SK-N-SH treated with all-trans-retinoic acid at 6 μM for 48 hours (cell line): ENCODE results near the gene CACNB3.

Experiments used
- ATAC-seq: fragments of 200-7000 bp; cut with Tn5 transposase; 3 replicates; pipeline ENCODE4 v1.9.1; 2020; ENCODE audit warnings: mild to moderate bottlenecking, moderate library complexity
- ARNTL ChIP-seq: fragments of 450-650 bp; formaldehyde crosslinking; IDR thresholded peaks from 2 replicates; pipeline ENCODE4 v1.5.0; 2020; ENCODE audit warnings: low read depth, mild to moderate bottlenecking, moderate library complexity, borderline replicate concordance
- BACH2 ChIP-seq: fragments of 250-450 bp; sonication (Bioruptor Pico); IDR thresholded peaks from 2 replicates; pipeline ENCODE4 v1.9.0; 2021; ENCODE audit warnings: mild to moderate bottlenecking, borderline replicate concordance
- CREB5 ChIP-seq: fragments of 250-450 bp; sonication (Bioruptor Pico); IDR thresholded peaks from 2 replicates; pipeline ENCODE4 v1.5.1; 2020; ENCODE audit warnings: low read depth, mild to moderate bottlenecking, moderate library complexity
- CSDC2 ChIP-seq: fragments of 250-450 bp; sonication (Bioruptor Pico); IDR thresholded peaks from 2 replicates; pipeline ENCODE4 v1.5.0; 2020; ENCODE audit warnings: mild to moderate bottlenecking, moderate library complexity
- CSRNP3 ChIP-seq: fragments of 250-450 bp; sonication (Bioruptor Pico); IDR thresholded peaks from 2 replicates; pipeline ENCODE4 v1.5.1; 2021; ENCODE audit warnings: mild to moderate bottlenecking, moderate library complexity
- ESRRG ChIP-seq: fragments of 250-450 bp; sonication (Bioruptor Pico); IDR thresholded peaks from 2 replicates; pipeline ENCODE4 v1.6.1; 2021; ENCODE audit warnings: mild to moderate bottlenecking
- ISL1 ChIP-seq: fragments of 250-450 bp; sonication (Bioruptor Pico); IDR thresholded peaks from 2 replicates; pipeline ENCODE4 v2.1.2; 2022; ENCODE audit warnings: mild to moderate bottlenecking, moderate library complexity
- PATZ1 ChIP-seq: fragments of 250-450 bp; sonication (Bioruptor Pico); IDR thresholded peaks from 2 replicates; pipeline ENCODE4 v1.8.0; 2020; ENCODE audit warnings: mild to moderate bottlenecking, moderate library complexity, borderline replicate concordance
- POU6F1 ChIP-seq: fragments of 250-450 bp; sonication (Bioruptor Pico); IDR thresholded peaks from 2 replicates; pipeline ENCODE4 v1.8.0; 2021; ENCODE audit warnings: low read depth, mild to moderate bottlenecking, moderate library complexity, borderline replicate concordance
- PPARA ChIP-seq: fragments of 250-450 bp; sonication (Bioruptor Pico); IDR thresholded peaks from 2 replicates; pipeline ENCODE4 v1.5.0; 2020; ENCODE audit warnings: mild to moderate bottlenecking, borderline replicate concordance
- RARB ChIP-seq: fragments of 250-450 bp; sonication (Bioruptor Pico); IDR thresholded peaks from 2 replicates; pipeline ENCODE4 v1.8.0; 2021; ENCODE audit warnings: mild to moderate bottlenecking, moderate library complexity
- SNAI2 ChIP-seq: fragments of 250-450 bp; sonication (Bioruptor Pico); IDR thresholded peaks from 2 replicates; pipeline ENCODE4 v1.5.0; 2020; ENCODE audit warnings: mild to moderate bottlenecking, moderate library complexity
- TCF4 ChIP-seq: fragments of 250-450 bp; sonication (Bioruptor Pico); IDR thresholded peaks from 2 replicates; pipeline ENCODE4 v1.8.0; 2021; ENCODE audit warnings: mild to moderate bottlenecking, moderate library complexity, borderline replicate concordance
- TOX ChIP-seq: fragments of 250-450 bp; sonication (Bioruptor Pico); IDR thresholded peaks from 2 replicates; pipeline ENCODE4 v1.8.0; 2021; ENCODE audit warnings: mild to moderate bottlenecking, moderate library complexity, borderline replicate concordance
- TSHZ2 ChIP-seq: fragments of 250-450 bp; sonication (Bioruptor Pico); IDR thresholded peaks from 2 replicates; pipeline ENCODE4 v1.5.0; 2020; ENCODE audit warnings: mild to moderate bottlenecking, moderate library complexity
- ZFP30 ChIP-seq: fragments of 450-650 bp; formaldehyde crosslinking; IDR thresholded peaks from 2 replicates; pipeline ENCODE4 v1.5.0; 2022; ENCODE audit warnings: mild to moderate bottlenecking, moderate library complexity
- ZNF8 ChIP-seq: fragments of 450-650 bp; formaldehyde crosslinking; IDR thresholded peaks from 2 replicates; pipeline ENCODE4 v1.5.0; 2020; ENCODE audit warnings: mild to moderate bottlenecking, moderate library complexity

CACNB3 gene

GRCh38 chr12:48857278-48857994 is 39.1 kb downstream of the CACNB3 start:
- no peak for TF ChIP-seq RARB (CRISPR knock-in tag)
- no peak for TF ChIP-seq PATZ1
- no peak for TF ChIP-seq ZNF8 (CRISPR knock-in tag)
- TF ChIP-seq TSHZ2 (CRISPR knock-in tag), result no peak
- no peak for TF ChIP-seq POU6F1 (CRISPR knock-in tag)
- TF ChIP-seq, all 23 proteins: peak for 0
- no peak for ATAC-seq

GRCh38 chr12:48858043-48858442 is 39.7 kb downstream of the CACNB3 start:
- no peak for ATAC-seq
- TF ChIP-seq TCF4 (CRISPR knock-in tag) (no peak), CSDC2 (CRISPR knock-in tag) (no peak), TSHZ2 (CRISPR knock-in tag) (no peak), ARNTL (no peak)

- no peak for ATAC-seq
- no peak for TF ChIP-seq POU6F1 (CRISPR knock-in tag)
- no peak for TF ChIP-seq CSRNP3 (CRISPR knock-in tag)
- TF ChIP-seq SNAI2 (CRISPR knock-in tag), result no peak
- TF ChIP-seq ARNTL, result no peak
- no peak for TF ChIP-seq PPARA (CRISPR knock-in tag)
- TF ChIP-seq RARB (CRISPR knock-in tag), result no peak
- TF ChIP-seq ZFP30 (CRISPR knock-in tag), result no peak
- TF ChIP-seq PATZ1, result no peak
- TF ChIP-seq ISL1 (CRISPR knock-in tag), result no peak
- no peak for TF ChIP-seq BACH2 (CRISPR knock-in tag)
- no peak for TF ChIP-seq TOX
- no peak for TF ChIP-seq ESRRG (CRISPR knock-in tag)
- no peak for TF ChIP-seq CREB5 (CRISPR knock-in tag)
Observed at GRCh38 chr12:48859607-48860006, 41.3 kb downstream of the CACNB3 start.
